Neural progenitor cell (in vitro differentiated cells): ENCODE data around the gene DIS3L. TPM values are rescaled to one million over a fixed set of nuclear protein-coding genes. Genes with fewer than 3 reads are reported as not detected.
"Not testable (repeated sequence)": the region's sequence is repeated elsewhere in the genome, so short reads cannot be mapped to it uniquely, and the experiment has no call there.

Experiments
- DNase-seq: peaks from one replicate; pipeline ENCODE4 v3.0.0-alpha.2; 2016; ENCODE audit warnings: low spot score
- H2AFZ ChIP-seq: fragments of 200-600 bp; sonication (generic); replicated peaks from 2 replicates; pipeline ENCODE4 v1.6.1; 2016; ENCODE audit warnings: antibody characterized with exemption
- H3F3A ChIP-seq: fragments of 200-600 bp; sonication (generic); 2 replicates; pipeline ENCODE4 v1.6.1; 2016; ENCODE audit warnings: antibody characterized with exemption, low read depth
- H3K27ac ChIP-seq: fragments of 200-600 bp; sonication (generic); 2 replicates; pipeline ENCODE4 v1.5.1; 2016; ENCODE audit warnings: mild to moderate bottlenecking
- H3K27me3 ChIP-seq: fragments of 200-600 bp; sonication (generic); 2 replicates; pipeline ENCODE4 v1.6.1; 2016; ENCODE audit warnings: mild to moderate bottlenecking, moderate library complexity
- H3K36me3 ChIP-seq: fragments of 200-600 bp; sonication (generic); 2 replicates; pipeline ENCODE4 v1.5.1; 2016
- H3K4me1 ChIP-seq: fragments of 200-600 bp; sonication (generic); 2 replicates; pipeline ENCODE4 v1.6.1; 2016; ENCODE audit warnings: mixed run types
- H3K4me2 ChIP-seq: fragments of 200-600 bp; sonication (generic); 2 replicates; pipeline ENCODE4 v1.6.1; 2016
- H3K4me3 ChIP-seq: fragments of 200-600 bp; sonication (generic); 2 replicates; pipeline ENCODE4 v1.5.1; 2016
- H3K79me2 ChIP-seq: fragments of 200-600 bp; sonication (generic); 2 replicates; pipeline ENCODE4 v1.6.1; 2016; ENCODE audit warnings: low read depth
- H3K9ac ChIP-seq: fragments of 200-600 bp; sonication (generic); 2 replicates; pipeline ENCODE4 v1.6.1; 2016
- H3K9me3 ChIP-seq: fragments of 200-600 bp; sonication (generic); 2 replicates; pipeline ENCODE4 v1.5.1; 2016; ENCODE audit warnings: low read depth
- H4K20me1 ChIP-seq: fragments of 200-600 bp; sonication (generic); 2 replicates; pipeline ENCODE4 v1.6.1; 2016; ENCODE audit warnings: low read depth
- H3K27ac Mint-ChIP-seq: 3 replicates; pipeline ENCODE4 v1.8.0; 2021; ENCODE audit warnings: mixed read lengths
- H3K27me3 Mint-ChIP-seq: 2 replicates; pipeline ENCODE4 v1.8.0; 2022; ENCODE audit warnings: low read depth, mild to moderate bottlenecking, inconsistent platforms, moderate library complexity, mixed read lengths; ENCODE audit not compliant: insufficient read depth
- H3K36me3 Mint-ChIP-seq: 3 replicates; pipeline ENCODE4 v1.8.0; 2021; ENCODE audit warnings: mixed read lengths
- H3K4me1 Mint-ChIP-seq: 3 replicates; pipeline ENCODE4 v1.8.0; 2021; ENCODE audit warnings: mixed read lengths
- H3K4me3 Mint-ChIP-seq: 3 replicates; pipeline ENCODE4 v1.8.0; 2021; ENCODE audit warnings: mild to moderate bottlenecking, moderate library complexity, mixed read lengths
- H3K9me3 Mint-ChIP-seq: 3 replicates; pipeline ENCODE4 v1.8.0; 2020; ENCODE audit warnings: mixed read lengths
- EZH2 ChIP-seq: fragments of 200-600 bp; sonication (generic); IDR thresholded peaks from 2 replicates; pipeline ENCODE4 v1.6.1; 2017; ENCODE audit warnings: antibody characterized with exemption, mild to moderate bottlenecking, moderate library complexity
- EZH2phosphoT487 ChIP-seq: fragments of 200-600 bp; sonication (generic); IDR thresholded peaks from 2 replicates; pipeline ENCODE4 v1.6.1; 2017; ENCODE audit warnings: antibody characterized with exemption
- total RNA-seq: library from RNA; depleted of rRNA; stranded (reverse); fragments of >200 nt; gene quantifications from 2 replicates; pipeline ENCODE4 v1.2.3, GENCODE V29; 2015; ENCODE audit warnings: low replicate concordance
- TF ChIP-seq, protein P1 (sequence below): fragments of 200-600 bp; sonication (generic); IDR thresholded peaks from 2 replicates; pipeline ENCODE4 v1.5.1; 2017; ENCODE audit warnings: antibody characterized with exemption, mild to moderate bottlenecking

Gene DIS3L
- total RNA-seq, 1 donor from 2014 or later = 53.8 TPM

DNA sequence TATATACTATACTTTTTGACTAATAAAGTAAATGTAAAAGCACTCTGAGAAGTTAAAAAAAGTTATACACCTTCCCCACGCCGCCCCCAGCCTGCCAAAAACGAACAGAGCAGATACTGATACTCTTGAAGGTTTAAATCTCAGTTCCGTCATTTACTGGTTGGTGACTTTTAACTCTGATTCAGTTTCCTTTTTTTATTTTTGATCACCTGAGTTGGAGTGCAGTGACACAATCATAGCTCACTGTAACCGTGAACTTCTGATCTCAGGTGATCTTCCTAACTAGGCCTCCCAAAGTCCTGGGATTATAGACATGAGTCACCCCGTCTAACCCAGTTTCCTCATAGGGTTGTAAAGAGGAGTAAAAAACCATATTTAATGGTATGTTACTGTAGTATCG lies 66.4 kb downstream of the DIS3L start:
- Histone ChIP-seq H3K27me3 (no peaks in the 10 kb centered on the region), H3K4me1 (peaks cover 5% of the 10 kb centered on the region), H3K4me3 (no peak overlapping the region), H4K20me1 (no peaks in the 10 kb centered on the region), H3K79me2 (peaks cover 16% of the 10 kb centered on the region), H3K36me3 (no peaks in the 10 kb centered on the region), H3K27ac (no peak overlapping the region), H2AFZ (no peak overlapping the region), H3K9me3 (no peaks in the 10 kb centered on the region), H3F3A (peaks cover 9% of the 10 kb centered on the region), H3K4me2 (no peak overlapping the region), H3K9ac (no peak overlapping the region)
- DNase-seq = no peak
- Mint-ChIP-seq H3K9me3 (no peaks in the 10 kb centered on the region), H3K27ac (no peak overlapping the region), H3K4me1 (peaks cover 13% of the 10 kb centered on the region), H3K36me3 (no peaks in the 10 kb centered on the region), H3K4me3 (no peak overlapping the region), H3K27me3 (peaks cover 12% of the 10 kb centered on the region)
- no peak for TF ChIP-seq EZH2
- TF ChIP-seq EZH2phosphoT487 = no peak
- TF ChIP-seq, protein P1, sequence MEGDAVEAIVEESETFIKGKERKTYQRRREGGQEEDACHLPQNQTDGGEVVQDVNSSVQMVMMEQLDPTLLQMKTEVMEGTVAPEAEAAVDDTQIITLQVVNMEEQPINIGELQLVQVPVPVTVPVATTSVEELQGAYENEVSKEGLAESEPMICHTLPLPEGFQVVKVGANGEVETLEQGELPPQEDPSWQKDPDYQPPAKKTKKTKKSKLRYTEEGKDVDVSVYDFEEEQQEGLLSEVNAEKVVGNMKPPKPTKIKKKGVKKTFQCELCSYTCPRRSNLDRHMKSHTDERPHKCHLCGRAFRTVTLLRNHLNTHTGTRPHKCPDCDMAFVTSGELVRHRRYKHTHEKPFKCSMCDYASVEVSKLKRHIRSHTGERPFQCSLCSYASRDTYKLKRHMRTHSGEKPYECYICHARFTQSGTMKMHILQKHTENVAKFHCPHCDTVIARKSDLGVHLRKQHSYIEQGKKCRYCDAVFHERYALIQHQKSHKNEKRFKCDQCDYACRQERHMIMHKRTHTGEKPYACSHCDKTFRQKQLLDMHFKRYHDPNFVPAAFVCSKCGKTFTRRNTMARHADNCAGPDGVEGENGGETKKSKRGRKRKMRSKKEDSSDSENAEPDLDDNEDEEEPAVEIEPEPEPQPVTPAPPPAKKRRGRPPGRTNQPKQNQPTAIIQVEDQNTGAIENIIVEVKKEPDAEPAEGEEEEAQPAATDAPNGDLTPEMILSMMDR = no peak

GRCh38 chr15:66361745-66362460 lies 68.5 kb downstream of the DIS3L start:
- H3K4me1 Mint-ChIP-seq, H3K27ac Mint-ChIP-seq, H3F3A ChIP-seq: not testable (repeated sequence)

GRCh38 chr15:66362776-66363175 lies 69.4 kb downstream of the DIS3L start:
- no peak for DNase-seq
- Histone ChIP-seq H2AFZ (no peak overlapping the region), H3K27ac (no peak overlapping the region), H3F3A (no peaks in the 10 kb centered on the region), H3K4me2 (no peak overlapping the region), H3K4me1 (no peaks in the 10 kb centered on the region), H3K4me3 (no peak overlapping the region), H3K27me3 (no peaks in the 10 kb centered on the region), H3K79me2 (no peaks in the 10 kb centered on the region), H3K9ac (no peak overlapping the region), H4K20me1 (no peaks in the 10 kb centered on the region), H3K36me3 (no peaks in the 10 kb centered on the region), H3K9me3 (no peaks in the 10 kb centered on the region)
- Mint-ChIP-seq H3K27ac (no peak overlapping the region), H3K9me3 (no peaks in the 10 kb centered on the region), H3K36me3 (no peaks in the 10 kb centered on the region), H3K4me1 (no peaks in the 10 kb centered on the region), H3K4me3 (no peak overlapping the region), H3K27me3 (peaks cover 5% of the 10 kb centered on the region)
- TF ChIP-seq EZH2phosphoT487 = no peak
- no peak for TF ChIP-seq EZH2
- TF ChIP-seq, protein P1 = no peak

More at GRCh38 chr15:66361745-66362460, 68.5 kb downstream of the DIS3L start:
- not testable (repeated sequence) for H3K4me2 ChIP-seq, H3K4me3 Mint-ChIP-seq, H3K9me3 ChIP-seq, H3K36me3 Mint-ChIP-seq, H3K36me3 ChIP-seq, H3K27me3 Mint-ChIP-seq, H4K20me1 ChIP-seq, H3K27ac ChIP-seq, H3K4me1 ChIP-seq, H3K9ac ChIP-seq, DNase-seq, H2AFZ ChIP-seq, H3K9me3 Mint-ChIP-seq, H3K4me3 ChIP-seq, H3K27me3 ChIP-seq, H3K79me2 ChIP-seq

GRCh38 chr15:66364944-66365528 lies 71.7 kb downstream of the DIS3L start:
- DNase-seq = no peak
- peaks cover 2% of the 10 kb centered on the region for H3K27me3 Mint-ChIP-seq

More at GRCh38 chr15:66364944-66365528, 71.7 kb downstream of the DIS3L start:
- Histone ChIP-seq H3K36me3 (no peaks in the 10 kb centered on the region), H3K9ac (no peak overlapping the region), H3F3A (peaks cover 3% of the 10 kb centered on the region), H3K9me3 (no peaks in the 10 kb centered on the region), H3K4me3 (no peak overlapping the region), H2AFZ (no peak overlapping the region), H3K4me1 (no peaks in the 10 kb centered on the region), H4K20me1 (no peaks in the 10 kb centered on the region), H3K4me2 (no peak overlapping the region), H3K79me2 (no peaks in the 10 kb centered on the region), H3K27me3 (no peaks in the 10 kb centered on the region), H3K27ac (no peak overlapping the region)
- Mint-ChIP-seq H3K27ac (no peak overlapping the region), H3K4me1 (peaks cover under 1% of the 10 kb centered on the region), H3K36me3 (no peaks in the 10 kb centered on the region), H3K9me3 (no peaks in the 10 kb centered on the region), H3K4me3 (no peak overlapping the region)
- TF ChIP-seq EZH2phosphoT487 = no peak
- no peak for TF ChIP-seq EZH2
- TF ChIP-seq, protein P1 = no peak
